MM.1S (cell line): Measurements from ENCODE around the gene TNIP1.

Source experiments
- EZH2 ChIP-seq: fragments of 300-600 bp; sonication (generic); optimal IDR thresholded peaks from 2 replicates; pipeline ENCODE3; 2017; ENCODE audit warnings: low read depth, mild to moderate bottlenecking, antibody characterized with exemption, low read length, mixed read lengths
- EZH2phosphoT487 ChIP-seq: fragments of 300-600 bp; sonication (generic); IDR thresholded peaks from 2 replicates; pipeline ENCODE4 v1.6.1; 2018; ENCODE audit warnings: antibody characterized with exemption, low read length
- TF ChIP-seq, protein P1 (sequence below): fragments of 300-600 bp; sonication (generic); IDR thresholded peaks from 2 replicates; pipeline ENCODE4 v1.5.1; 2016; ENCODE audit warnings: antibody characterized with exemption, low read length, mixed read lengths

DNA sequence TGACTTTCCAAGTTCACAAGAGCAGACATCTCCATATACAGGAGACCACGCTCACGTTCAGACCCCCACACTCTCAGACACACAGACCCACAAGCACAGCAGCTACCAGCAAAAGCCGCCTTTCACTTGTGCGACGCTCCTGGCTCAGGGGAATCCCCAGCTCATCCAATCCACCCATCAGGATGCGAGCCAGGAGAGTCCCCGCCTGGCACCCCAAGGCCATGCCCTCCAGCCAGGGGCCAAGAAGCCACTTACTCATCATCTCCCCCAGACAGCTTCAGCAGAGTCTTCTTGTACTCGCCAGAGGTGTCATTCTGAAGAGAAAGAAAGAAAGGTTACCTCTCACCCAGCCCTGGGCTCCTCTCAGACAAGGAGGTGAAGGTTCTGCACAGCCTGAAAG lies 47.1 kb upstream of the TNIP1 start:
- TF ChIP-seq, protein P1, sequence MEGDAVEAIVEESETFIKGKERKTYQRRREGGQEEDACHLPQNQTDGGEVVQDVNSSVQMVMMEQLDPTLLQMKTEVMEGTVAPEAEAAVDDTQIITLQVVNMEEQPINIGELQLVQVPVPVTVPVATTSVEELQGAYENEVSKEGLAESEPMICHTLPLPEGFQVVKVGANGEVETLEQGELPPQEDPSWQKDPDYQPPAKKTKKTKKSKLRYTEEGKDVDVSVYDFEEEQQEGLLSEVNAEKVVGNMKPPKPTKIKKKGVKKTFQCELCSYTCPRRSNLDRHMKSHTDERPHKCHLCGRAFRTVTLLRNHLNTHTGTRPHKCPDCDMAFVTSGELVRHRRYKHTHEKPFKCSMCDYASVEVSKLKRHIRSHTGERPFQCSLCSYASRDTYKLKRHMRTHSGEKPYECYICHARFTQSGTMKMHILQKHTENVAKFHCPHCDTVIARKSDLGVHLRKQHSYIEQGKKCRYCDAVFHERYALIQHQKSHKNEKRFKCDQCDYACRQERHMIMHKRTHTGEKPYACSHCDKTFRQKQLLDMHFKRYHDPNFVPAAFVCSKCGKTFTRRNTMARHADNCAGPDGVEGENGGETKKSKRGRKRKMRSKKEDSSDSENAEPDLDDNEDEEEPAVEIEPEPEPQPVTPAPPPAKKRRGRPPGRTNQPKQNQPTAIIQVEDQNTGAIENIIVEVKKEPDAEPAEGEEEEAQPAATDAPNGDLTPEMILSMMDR: no peak
- TF ChIP-seq EZH2 (no peak), EZH2phosphoT487 (no peak)
